ENCODE measurements around the gene TRDMT1. TPM values are rescaled to one million over a fixed set of nuclear protein-coding genes. Genes with fewer than 3 reads are reported as not detected.

Gene TRDMT1
- total and polyA plus RNA-seq, 3 donors from 2014 or later: 6.9 to 12.1 (median 9.7) TPM

- H3K27ac ChIP-seq: no peak overlapping the region
- no peaks in the 10 kb centered on the region for H3K4me1 ChIP-seq
- no peaks in the 10 kb centered on the region for H3K27me3 ChIP-seq
- no peaks in the 10 kb centered on the region for H3K36me3 ChIP-seq (ENCODE audit: low read depth, missing control alignments)
- DNase-seq: no peak
- H3K9me3 ChIP-seq: no peaks in the 10 kb centered on the region
- WGBS, 2 donors: 90 to 93% methylated on average over 3 of the region's 3 CpGs
- intact Hi-C loops (cut with DNase I; ENCODE audit: low total_unique reads): no loop called here
- H3K4me3 ChIP-seq: no peak overlapping the region
- TF ChIP-seq POLR2A (IDR thresholded peaks at IDR 0.05) (no peak), CTCF (IDR thresholded peaks at IDR 0.05) (no peak)
These were observed 15.6 kb downstream of the TRDMT1 start for GRCh38 chr10:17185873-17186272.

DNA sequence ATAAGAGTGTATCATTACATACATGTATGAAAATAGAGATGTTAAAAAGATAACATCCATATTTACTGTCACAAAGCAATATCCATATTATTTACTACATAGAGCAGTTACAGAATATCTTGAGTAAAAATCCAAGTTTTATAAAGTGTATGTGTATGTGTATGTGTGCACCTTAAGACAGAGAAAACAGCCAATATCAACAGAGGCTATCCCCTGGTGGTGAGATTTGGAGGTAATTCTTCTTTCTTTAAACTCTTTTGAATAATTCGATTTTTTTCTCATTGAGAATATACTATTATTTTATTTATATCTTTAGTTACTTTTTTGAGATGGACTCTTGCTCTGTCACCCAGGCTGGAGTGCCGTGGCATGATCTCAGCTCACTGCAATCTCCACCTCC, 18.4 kb downstream of the TRDMT1 start:
- no peaks in the 10 kb centered on the region for H3K4me1 ChIP-seq
- no peaks in the 10 kb centered on the region for H3K36me3 ChIP-seq (ENCODE audit: low read depth, missing control alignments)
- H3K27me3 ChIP-seq: no peaks in the 10 kb centered on the region
- peak in 1 of 3 experiments; percentile 32 for TF ChIP-seq CTCF (IDR thresholded peaks at IDR 0.05)
- TF ChIP-seq POLR2A (IDR thresholded peaks at IDR 0.05): no peak
- no peak overlapping the region for H3K27ac ChIP-seq
- no peaks in the 10 kb centered on the region for H3K9me3 ChIP-seq
- no peak for DNase-seq
- WGBS, 2 donors: 97% methylated on average over 2 of the region's 2 CpGs
- no peak overlapping the region for H3K4me3 ChIP-seq
- intact Hi-C loops (cut with DNase I; ENCODE audit: low total_unique reads): no loop called here

GRCh38 chr10:17181751-17182150, 19.7 kb downstream of the TRDMT1 start:
- no peak overlapping the region for H3K4me3 ChIP-seq
- no peaks in the 10 kb centered on the region for H3K9me3 ChIP-seq
- no peak for TF ChIP-seq POLR2A (IDR thresholded peaks at IDR 0.05)
- TF ChIP-seq CTCF (IDR thresholded peaks at IDR 0.05): no peak
- intact Hi-C loops (cut with DNase I; ENCODE audit: low total_unique reads): no loop called here
- H3K27me3 ChIP-seq: no peaks in the 10 kb centered on the region
- H3K4me1 ChIP-seq: no peaks in the 10 kb centered on the region
- WGBS, 2 donors: 81 to 85% methylated on average over 3 of the region's 3 CpGs
- no peak overlapping the region for H3K27ac ChIP-seq
- H3K36me3 ChIP-seq (ENCODE audit: low read depth, missing control alignments): no peaks in the 10 kb centered on the region
- no peak for DNase-seq

DNA sequence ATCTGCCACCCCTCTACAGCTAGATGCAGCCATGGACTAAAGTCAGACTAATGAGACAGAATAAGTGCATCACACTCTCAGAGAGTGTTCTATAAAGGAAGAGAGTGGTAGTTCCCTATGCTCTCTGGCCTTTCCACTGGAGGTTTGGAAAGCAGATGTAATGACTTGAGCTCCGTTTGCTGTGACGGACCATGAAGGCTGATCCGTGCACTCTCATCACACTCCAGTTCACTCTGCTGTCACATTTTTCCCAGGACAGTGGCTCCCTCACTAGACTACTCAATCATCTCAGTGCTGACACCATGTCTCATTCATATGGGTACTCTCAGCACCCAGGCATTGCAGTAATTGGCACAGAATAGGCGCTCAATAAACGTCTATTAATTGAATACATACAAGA, 20.4 kb downstream of the TRDMT1 start:
- intact Hi-C loops (cut with DNase I; ENCODE audit: low total_unique reads): no loop called here
- H3K27ac ChIP-seq: no peak overlapping the region
- H3K36me3 ChIP-seq (ENCODE audit: low read depth, missing control alignments): no peaks in the 10 kb centered on the region
- no peaks in the 10 kb centered on the region for H3K9me3 ChIP-seq
- no peak overlapping the region for H3K4me3 ChIP-seq
- TF ChIP-seq POLR2A (IDR thresholded peaks at IDR 0.05) (no peak), CTCF (IDR thresholded peaks at IDR 0.05) (no peak)
- H3K27me3 ChIP-seq: no peaks in the 10 kb centered on the region
- no peak for DNase-seq
- 92 to 93% methylated on average over 5 of the region's 5 CpGs for WGBS, 2 donors
- no peaks in the 10 kb centered on the region for H3K4me1 ChIP-seq

GRCh38 chr10:17179002-17179401, 22.5 kb downstream of the TRDMT1 start:
- TF ChIP-seq POLR2A (IDR thresholded peaks at IDR 0.05): no peak
- TF ChIP-seq CTCF (IDR thresholded peaks at IDR 0.05): no peak

More at GRCh38 chr10:17179002-17179401, 22.5 kb downstream of the TRDMT1 start:
- Histone ChIP-seq H3K4me3 (no peak overlapping the region), H3K36me3 (ENCODE audit: low read depth, missing control alignments) (no peaks in the 10 kb centered on the region), H3K4me1 (no peaks in the 10 kb centered on the region), H3K27ac (no peak overlapping the region), H3K27me3 (no peaks in the 10 kb centered on the region), H3K9me3 (no peaks in the 10 kb centered on the region)
- 70 to 74% methylated on average over 3 of the region's 3 CpGs for WGBS, 2 donors
- DNase-seq: no peak
- intact Hi-C loops (cut with DNase I; ENCODE audit: low total_unique reads): no loop called here

Measured in testis (tissue), 3 donors.